Stimulated activated CD8-positive, alpha-beta memory T cell treated with anti-CD3 and anti-CD28 coated beads, Interleukin-2, amount 100 ng/mL, for 1 hour (primary cell): ENCODE measurements around the gene RALY.

Experiments
- DNase-seq, 2 donors: peaks; one replicate each; pipeline ENCODE4 v3.0.0-alpha.2; 2020; ENCODE audit warnings: low read depth in 2 of 2

The RALY gene

GRCh38 chr20:34047010-34047687 is 53.4 kb downstream of the RALY start:
- no peak for DNase-seq

DNA sequence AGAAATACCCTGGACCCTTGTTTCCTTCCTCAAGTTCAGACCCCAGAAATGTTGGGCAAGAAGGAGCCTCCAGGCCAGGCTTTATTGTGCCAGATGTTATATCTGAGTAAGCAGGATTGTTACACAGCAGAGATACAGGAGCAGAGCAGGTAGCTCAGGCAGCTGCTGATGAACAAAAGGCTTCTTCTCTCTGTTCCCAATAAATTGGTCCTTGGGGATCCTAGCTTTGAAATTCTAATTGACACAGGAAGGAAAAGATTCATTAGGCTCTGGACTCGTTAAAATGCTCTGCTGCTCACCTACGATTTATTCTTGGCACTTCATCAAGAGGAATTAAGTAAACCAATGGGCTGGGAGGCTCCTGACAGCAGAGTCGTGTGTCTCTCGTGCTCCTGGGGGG is 54.2 kb downstream of the RALY start:
- DNase-seq = no peak

DNA sequence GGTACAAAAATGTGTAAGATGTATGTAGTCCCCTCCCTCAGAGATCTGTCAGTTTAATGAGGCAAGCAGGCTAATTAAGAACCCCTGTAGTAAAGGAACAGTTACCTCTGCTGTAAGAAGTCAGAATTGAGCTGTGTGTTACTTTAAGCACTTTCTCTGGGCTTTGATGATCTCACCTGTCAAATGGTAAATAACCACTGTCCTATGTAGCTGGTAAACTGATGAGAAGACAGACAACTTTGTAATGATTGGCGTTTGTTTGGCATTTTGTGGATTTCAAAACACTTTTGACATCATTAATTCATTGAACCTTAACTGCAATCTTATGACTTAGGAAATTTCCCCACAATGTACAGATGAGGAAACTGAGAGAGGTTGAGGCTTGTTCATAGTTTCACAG is 55.7 kb downstream of the RALY start:
- no peak for DNase-seq

- DNase-seq = no peak
Observed at GRCh38 chr20:34049897-34050695, 56.4 kb downstream of the RALY start.

GRCh38 chr20:34052414-34052813 is 58.7 kb downstream of the RALY start:
- no peak for DNase-seq

DNA sequence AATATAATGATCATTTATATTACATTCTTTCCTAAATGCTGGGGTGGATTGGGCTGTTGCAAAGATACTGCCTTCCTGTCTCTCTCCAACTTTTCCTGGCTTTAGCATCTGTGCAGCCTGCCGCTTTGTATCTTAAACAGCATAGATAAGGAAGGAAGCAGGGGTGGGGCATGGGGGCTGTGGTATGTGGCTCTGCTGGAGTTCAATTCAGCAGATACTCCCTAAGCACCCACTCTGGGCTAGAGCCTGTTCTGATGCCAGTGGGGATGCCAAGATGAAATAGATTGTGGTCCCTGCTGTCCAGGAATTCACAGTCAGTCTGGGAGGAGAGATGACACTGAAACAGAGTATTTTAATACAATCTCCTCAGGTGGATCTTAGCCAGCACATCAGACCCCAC is 61.6 kb downstream of the RALY start:
- DNase-seq = no peak

DNA sequence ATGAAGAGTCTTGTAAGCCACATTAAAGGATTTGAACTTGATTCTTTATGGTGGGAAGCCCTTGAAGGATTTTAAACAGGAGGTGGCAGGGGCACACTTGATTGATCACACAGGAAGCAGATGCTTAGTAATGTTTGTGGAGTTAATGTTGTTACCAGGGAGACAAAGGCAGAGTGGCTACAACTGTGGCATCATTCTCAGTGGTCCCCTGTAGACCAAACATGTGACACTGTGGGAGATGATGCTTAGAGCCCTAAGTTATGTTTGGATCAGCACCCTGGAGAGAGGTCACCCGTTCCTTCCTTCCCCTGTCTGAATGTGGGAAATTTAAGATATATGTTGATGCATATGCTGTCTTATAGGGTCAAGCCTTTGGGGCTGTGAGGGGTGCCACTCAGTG is 65.1 kb downstream of the RALY start:
- no peak for DNase-seq

GRCh38 chr20:34060970-34061369 is 67.3 kb downstream of the RALY start:
- no peak for DNase-seq

GRCh38 chr20:34061695-34062094 is 68.0 kb downstream of the RALY start:
- DNase-seq = no peak

DNA sequence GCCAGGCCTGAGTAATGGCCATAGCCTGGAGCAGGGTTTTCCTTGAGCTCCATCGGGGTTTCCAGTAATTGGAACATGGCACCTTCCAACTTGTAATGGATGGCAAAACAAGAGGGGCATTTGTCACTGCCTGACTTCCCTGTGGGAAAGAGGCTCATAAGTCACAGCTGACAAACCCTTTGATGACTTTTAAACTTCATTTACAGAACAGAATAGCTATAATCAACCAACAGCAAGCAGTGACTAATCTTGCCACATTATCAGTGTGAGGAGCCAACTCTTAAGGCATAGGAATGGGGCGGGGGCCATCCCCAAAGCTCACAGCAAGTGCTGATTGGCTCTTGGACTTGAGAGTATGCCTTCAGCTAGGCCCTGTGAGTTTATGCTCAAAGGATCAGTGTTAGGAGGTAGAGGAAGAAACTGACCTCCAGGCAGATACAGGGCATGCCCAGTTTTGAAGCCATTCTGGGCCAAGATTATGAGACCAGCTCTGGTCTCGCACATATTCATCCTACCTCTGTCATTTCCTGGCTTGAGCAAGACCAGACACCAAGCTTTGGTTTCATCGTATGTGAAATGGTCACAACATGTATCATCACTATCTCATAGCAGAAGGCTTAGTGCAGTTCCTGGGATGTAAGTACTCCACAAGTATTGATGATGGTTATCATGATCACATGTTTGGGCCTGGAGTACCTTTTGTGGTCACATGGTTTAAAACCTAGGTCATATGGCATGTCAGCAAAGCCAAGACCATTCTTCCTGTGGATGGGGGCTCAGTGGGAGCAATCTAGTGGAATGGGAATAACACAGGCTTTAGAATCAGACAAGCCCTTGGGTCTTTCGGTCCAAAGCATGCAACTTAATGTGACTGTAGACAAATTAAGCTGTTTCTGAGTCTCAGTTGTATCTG is 69.1 kb downstream of the RALY start:
- DNase-seq = no peak

DNA sequence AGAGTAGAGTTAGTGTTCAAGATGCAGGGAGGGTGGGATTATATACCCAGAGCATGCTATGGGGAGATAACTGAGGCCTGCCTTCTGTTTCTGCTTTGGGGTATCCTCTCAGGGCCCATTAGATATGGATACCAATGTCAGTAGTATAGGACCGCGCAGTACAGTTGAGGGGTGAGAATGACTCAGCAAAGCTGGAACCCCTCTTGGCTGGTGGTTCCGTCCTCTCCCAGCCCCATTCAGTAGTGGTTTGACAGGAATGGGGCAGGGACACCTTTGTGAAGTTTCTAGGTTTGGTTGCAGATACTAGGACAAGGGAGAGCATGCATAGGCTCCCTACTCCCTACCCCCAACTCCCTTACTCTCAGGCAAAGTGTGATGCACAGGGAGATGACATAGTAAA is 70.6 kb downstream of the RALY start:
- no peak for DNase-seq

- DNase-seq = no peak
Observed at GRCh38 chr20:34065260-34065659, 71.5 kb downstream of the RALY start.

GRCh38 chr20:34066476-34067090 is 72.9 kb downstream of the RALY start:
- no peak for DNase-seq

DNA sequence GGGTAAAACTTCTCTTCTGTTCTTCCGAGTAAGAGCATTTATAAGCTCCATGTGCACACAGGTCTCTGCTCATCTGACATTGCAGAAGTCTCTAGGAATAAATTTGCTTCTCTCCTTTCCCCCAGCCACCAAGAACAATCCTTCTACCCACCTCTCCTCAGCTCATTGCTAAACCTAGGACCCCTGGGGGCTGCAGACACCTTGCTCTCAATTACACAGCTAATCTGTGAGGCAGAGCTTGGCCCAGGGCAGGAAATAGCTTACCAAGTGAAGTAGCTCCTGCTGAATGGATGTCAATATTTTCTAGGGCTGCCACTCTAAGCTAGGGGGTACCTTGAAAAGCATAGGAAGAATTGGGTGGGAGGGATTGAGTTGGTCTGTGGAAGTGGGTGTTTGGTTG is 74.3 kb downstream of the RALY start:
- no peak for DNase-seq

- DNase-seq = peak; percentile 11 to 19
Observed at GRCh38 chr20:34069341-34070078, 75.8 kb downstream of the RALY start.

DNA sequence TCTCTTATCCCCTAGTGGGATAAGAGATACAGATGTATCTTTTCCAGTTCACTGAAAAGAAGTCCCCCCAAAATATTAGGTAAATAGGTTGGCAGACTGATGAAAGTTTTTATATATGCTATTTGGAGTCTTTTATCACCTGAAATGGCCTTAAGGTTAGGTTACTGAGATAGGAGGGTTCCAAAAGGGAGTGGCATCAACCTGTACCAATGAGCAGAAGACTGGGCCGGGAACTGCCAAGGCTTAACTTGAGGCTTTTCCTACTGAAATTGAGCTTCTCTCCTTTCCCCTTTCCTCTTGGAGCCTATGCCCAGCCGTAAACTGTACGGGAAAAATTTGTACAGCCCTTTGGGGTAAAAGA is 76.3 kb downstream of the RALY start:
- no peak for DNase-seq

GRCh38 chr20:34070859-34071258 is 77.1 kb downstream of the RALY start:
- DNase-seq = no peak

DNA sequence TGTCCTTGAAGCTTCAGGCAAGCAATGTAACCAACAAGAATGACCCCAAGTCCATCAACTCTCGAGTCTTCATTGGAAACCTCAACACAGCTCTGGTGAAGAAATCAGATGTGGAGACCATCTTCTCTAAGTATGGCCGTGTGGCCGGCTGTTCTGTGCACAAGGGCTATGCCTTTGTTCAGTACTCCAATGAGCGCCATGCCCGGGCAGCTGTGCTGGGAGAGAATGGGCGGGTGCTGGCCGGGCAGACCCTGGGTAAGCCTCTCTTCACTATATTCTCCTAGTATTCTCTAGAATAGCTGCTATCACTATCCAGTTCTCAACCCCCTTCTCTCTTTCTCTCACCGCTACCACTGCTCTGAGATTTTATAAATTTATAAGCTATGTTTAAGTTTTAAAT is 78.4 kb downstream of the RALY start:
- DNase-seq = no peak

DNA sequence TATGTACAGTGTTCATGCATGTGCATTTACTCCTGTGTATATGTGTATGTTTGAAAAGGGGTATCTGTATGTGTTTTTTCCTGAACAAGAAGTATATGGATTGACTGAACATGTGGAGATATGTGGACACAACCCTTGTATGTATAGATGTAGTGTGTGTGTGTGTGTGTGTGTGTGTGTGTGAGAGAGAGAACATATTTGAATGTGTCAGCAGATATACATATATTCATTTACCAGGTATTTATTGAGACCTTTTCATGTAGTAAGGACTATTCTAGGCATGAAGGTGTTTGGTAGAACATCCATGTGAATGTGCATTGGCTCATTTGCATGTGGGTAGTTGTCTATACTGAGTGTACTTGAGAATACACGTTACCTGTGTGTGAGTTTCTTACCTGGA is 79.1 kb downstream of the RALY start:
- DNase-seq = no peak

- DNase-seq = no peak
Observed at GRCh38 chr20:34074101-34074760, 80.5 kb downstream of the RALY start.

DNA sequence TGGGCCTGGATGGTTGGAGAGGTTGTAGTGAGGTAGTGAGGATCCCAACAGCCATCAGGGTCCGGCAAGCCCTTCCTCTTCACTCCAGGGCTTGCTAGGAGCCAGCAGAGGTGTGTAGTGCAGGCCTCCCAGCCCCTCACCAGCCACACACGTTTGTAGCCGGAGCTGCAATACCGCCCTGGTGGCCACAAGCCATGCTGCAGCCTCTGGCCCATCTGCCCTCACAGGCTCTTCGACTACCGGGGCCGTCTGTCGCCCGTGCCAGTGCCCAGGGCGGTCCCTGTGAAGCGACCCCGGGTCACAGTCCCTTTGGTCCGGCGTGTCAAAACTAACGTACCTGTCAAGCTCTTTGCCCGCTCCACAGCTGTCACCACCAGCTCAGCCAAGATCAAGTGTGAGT is 81.9 kb downstream of the RALY start:
- DNase-seq = no peak
